IPS DF 4.7 (cell line): ENCODE measurements around the gene SIDT1.
"Not testable (repeated sequence)": the region's sequence is repeated elsewhere in the genome, so short reads cannot be mapped to it uniquely, and the experiment has no call there.

Experiments
- DNase-seq: peaks from one replicate; pipeline ENCODE4 v3.0.0-alpha.2; 2013; ENCODE audit warnings: low spot score; ENCODE audit errors: extremely low read depth

SIDT1 gene

GRCh38 chr3:113631573-113631972 lies 99.2 kb downstream of the SIDT1 start:
- no peak for DNase-seq

- DNase-seq, result no peak
Observed at GRCh38 chr3:113634782-113635474, 102.6 kb downstream of the SIDT1 start.

- DNase-seq, result not testable (repeated sequence)
Observed at GRCh38 chr3:113636034-113636433, 103.7 kb downstream of the SIDT1 start.

- no peak for DNase-seq
Observed at GRCh38 chr3:113637756-113638155, 105.4 kb downstream of the SIDT1 start.

- DNase-seq, result no peak
Observed at GRCh38 chr3:113638910-113639309, 106.6 kb downstream of the SIDT1 start.

GRCh38 chr3:113643583-113643982 lies 111.2 kb downstream of the SIDT1 start:
- DNase-seq, result no peak

GRCh38 chr3:113648524-113648923 lies 116.2 kb downstream of the SIDT1 start:
- DNase-seq, result no peak

- DNase-seq, result no peak
Observed at GRCh38 chr3:113649174-113649845, 117.0 kb downstream of the SIDT1 start.

GRCh38 chr3:113654310-113654709 lies 122.0 kb downstream of the SIDT1 start:
- no peak for DNase-seq

- DNase-seq, result no peak
Observed at GRCh38 chr3:113654851-113655250, 122.5 kb downstream of the SIDT1 start.

GRCh38 chr3:113658107-113658506 lies 125.8 kb downstream of the SIDT1 start:
- no peak for DNase-seq

- no peak for DNase-seq
Observed at GRCh38 chr3:113659101-113659541, 126.8 kb downstream of the SIDT1 start.

- no peak for DNase-seq
Observed at GRCh38 chr3:113659996-113660395, 127.6 kb downstream of the SIDT1 start.

GRCh38 chr3:113660458-113660857 lies 128.1 kb downstream of the SIDT1 start:
- DNase-seq, result no peak

- no peak for DNase-seq
Observed at GRCh38 chr3:113660896-113661295, 128.5 kb downstream of the SIDT1 start.

GRCh38 chr3:113662824-113663223 lies 130.5 kb downstream of the SIDT1 start:
- DNase-seq, result no peak

GRCh38 chr3:113663324-113663750 lies 131.0 kb downstream of the SIDT1 start:
- DNase-seq, result no peak

- no peak for DNase-seq
Observed at GRCh38 chr3:113663761-113664160, 131.4 kb downstream of the SIDT1 start.

GRCh38 chr3:113664523-113665094 lies 132.3 kb downstream of the SIDT1 start:
- no peak for DNase-seq

- DNase-seq, result no peak
Observed at GRCh38 chr3:113668015-113668414, 135.7 kb downstream of the SIDT1 start.

- no peak for DNase-seq
Observed at GRCh38 chr3:113673593-113673992, 141.2 kb downstream of the SIDT1 start.

- no peak for DNase-seq
Observed at GRCh38 chr3:113676261-113676660, 143.9 kb downstream of the SIDT1 start.

- no peak for DNase-seq
Observed at GRCh38 chr3:113677737-113678136, 145.4 kb downstream of the SIDT1 start.
